ENCODE data around the gene CD151.

The CD151 gene

GRCh38 chr11:815675-816432 lies 16.9 kb upstream of the CD151 start:
- DNase-seq (ENCODE audit: low read depth in 2 of 2), result no peak

DNA sequence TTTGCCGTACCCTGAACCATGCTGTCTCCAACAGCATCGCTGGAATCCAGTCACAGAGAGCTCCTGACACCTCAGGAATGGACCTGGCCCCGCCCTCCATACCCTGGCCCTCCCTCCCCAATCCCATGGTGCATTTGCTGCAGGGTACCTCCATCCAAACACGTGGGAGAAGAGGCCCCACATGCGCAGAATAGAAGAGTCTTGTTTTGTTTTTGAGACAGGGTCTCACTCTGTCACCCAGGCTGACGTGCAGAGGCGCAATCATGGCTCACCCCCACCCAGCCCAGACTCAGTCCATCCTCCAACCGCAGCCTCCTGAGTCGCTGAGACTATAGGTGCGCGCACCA lies 16.3 kb upstream of the CD151 start:
- no peak for DNase-seq (ENCODE audit: low read depth in 2 of 2)

GRCh38 chr11:818396-819128 lies 14.2 kb upstream of the CD151 start, which contains the start of gene PNPLA2:
TSS of gene PNPLA2 (plus strand) at chr11:818914. CDS start at chr11:819719, 805 bp downstream.
- no peak for DNase-seq (ENCODE audit: low read depth in 2 of 2)

DNA sequence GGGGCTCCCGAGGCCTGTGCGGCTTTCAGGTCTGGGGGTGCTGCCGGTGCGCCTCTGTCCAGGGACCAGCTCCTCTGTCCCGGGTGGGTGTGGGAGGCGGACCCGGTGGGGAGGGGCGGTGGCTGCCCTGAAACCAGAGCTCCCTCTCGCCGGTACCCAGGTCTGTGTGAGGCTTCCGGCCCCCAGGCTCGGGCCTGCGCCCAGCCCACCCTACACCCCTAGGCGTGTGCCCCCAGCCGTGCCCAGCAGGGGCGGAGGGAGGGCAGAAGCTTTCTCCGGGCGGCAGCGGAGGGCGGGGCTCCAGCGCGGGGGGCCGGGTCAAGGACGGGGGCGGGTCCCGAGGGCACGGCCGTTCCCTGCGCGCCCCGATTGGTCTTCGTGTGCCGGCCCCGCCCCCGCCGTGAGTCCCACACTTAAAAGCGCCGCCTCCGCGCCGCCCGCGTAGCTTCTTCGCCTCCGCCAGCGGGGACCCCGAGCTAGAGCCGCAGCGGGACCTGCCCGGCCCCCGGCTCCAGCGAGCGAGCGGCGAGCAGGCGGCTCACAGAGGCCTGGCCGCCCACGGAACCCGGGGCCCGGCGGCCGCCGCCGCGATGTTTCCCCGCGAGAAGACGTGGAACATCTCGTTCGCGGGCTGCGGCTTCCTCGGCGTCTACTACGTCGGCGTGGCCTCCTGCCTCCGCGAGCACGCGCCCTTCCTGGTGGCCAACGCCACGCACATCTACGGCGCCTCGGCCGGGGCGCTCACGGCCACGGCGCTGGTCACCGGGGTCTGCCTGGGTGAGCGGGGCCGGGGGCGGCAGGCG lies 13.4 kb upstream of the CD151 start:
- DNase-seq (ENCODE audit: low read depth in 2 of 2), result peak; percentile 87 to 92

GRCh38 chr11:819943-820649 lies 12.7 kb upstream of the CD151 start:
- DNase-seq (ENCODE audit: low read depth in 2 of 2), result peak; percentile 87 to 89

DNA sequence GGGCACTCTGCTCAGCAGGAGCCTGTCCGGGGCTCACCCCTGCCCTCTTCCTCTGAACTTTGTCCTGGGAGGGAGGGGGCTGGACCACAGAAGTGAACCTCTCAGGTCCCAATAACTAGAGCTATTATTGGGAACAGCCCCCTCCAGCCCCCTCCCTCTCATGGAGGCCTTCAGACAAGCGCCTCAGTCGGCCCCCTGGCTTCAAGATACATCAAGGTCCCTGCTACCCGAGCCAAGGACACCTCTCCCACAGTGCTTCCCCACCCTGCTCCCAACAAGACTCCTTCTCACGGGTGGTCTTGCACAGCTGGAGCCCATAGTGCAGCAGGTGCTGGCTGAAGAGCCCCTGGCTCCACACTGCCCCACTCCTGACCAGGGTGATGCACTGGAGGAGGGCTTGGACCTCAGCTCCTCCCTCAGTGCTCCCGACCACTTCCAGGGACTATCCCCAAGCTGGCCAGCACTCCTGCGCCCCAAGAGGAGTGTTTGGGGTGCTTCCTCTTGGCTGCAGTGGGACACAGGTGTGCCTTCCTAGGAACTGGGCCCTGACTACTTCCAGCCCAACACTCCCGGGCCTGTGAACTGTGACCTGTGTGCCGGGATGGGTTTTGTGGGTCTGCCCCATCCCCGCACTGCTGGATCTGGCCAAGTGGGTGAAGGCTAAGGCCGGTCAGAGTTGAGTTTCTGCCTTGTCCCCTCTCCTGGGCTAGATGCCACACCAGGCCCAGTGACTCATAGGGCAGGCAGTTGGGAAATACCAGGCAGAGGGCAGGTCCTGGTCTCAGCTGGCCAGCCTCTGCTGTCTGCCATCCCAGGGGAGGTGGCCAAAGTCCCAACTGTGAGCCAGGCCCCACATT lies 11.9 kb upstream of the CD151 start:
- DNase-seq (ENCODE audit: low read depth in 2 of 2), result no peak

DNA sequence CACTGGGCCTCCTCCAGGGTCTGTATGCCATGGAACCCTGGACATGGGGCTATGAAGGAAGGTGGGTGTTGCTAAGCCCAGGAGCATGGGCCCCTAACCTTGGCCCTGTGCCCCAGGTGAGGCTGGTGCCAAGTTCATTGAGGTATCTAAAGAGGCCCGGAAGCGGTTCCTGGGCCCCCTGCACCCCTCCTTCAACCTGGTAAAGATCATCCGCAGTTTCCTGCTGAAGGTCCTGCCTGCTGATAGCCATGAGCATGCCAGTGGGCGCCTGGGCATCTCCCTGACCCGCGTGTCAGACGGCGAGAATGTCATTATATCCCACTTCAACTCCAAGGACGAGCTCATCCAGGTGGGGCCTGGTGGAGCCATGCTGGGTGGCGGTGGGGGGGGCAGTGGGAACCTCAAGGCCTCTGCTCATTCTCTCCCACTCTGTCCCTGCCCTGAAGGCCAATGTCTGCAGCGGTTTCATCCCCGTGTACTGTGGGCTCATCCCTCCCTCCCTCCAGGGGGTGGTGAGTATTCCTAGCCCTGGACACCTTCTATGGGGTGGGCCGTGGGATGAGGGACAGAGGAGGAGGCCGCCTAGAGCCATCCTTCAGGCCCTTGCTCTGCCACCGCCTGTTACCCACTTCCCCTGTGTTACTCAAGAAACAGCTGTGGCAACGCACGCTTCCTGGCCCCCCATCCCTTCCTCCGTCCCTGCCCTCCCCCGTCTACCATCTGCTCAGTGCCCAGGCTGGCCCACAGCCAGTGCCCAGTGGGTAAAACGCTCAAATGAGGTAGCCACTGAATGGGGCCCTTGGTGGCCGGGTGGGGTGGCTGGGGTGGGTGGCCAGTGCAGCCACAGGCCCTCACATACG lies 11.0 kb upstream of the CD151 start:
- DNase-seq (ENCODE audit: low read depth in 2 of 2), result no peak

- no peak for DNase-seq (ENCODE audit: low read depth in 2 of 2)
Observed at GRCh38 chr11:823441-824291, 9.1 kb upstream of the CD151 start.

GRCh38 chr11:824292-824880 lies 8.4 kb upstream of the CD151 start:
- no peak for DNase-seq (ENCODE audit: low read depth in 2 of 2)

- DNase-seq (ENCODE audit: low read depth in 2 of 2), result no peak
Observed at GRCh38 chr11:824942-825341, 7.8 kb upstream of the CD151 start.

- no peak for DNase-seq (ENCODE audit: low read depth in 2 of 2)
Observed at GRCh38 chr11:825366-826226, 7.2 kb upstream of the CD151 start.

DNA sequence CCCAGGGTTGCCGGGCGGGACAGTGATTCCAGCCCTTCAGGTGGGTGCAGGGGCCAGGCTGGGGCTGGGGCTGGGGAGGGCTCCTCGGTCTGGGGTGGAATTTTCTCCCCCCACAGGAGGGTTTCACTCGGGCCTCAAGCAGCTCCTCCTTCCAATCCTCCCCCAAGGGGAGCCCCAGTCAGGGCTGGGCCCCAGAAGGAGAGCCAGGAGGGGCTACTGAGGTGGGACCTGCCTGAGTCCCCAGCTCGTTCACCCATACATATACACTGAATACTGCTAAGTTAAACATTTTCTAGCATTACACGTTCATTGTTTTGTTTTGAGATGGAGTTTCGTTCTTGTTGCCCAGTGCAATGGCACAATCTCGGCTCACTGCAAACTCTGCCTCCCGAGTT lies 6.5 kb upstream of the CD151 start:
- no peak for DNase-seq (ENCODE audit: low read depth in 2 of 2)

GRCh38 chr11:826836-827145 lies 6.0 kb upstream of the CD151 start:
- DNase-seq (ENCODE audit: low read depth in 2 of 2), result no peak

DNA sequence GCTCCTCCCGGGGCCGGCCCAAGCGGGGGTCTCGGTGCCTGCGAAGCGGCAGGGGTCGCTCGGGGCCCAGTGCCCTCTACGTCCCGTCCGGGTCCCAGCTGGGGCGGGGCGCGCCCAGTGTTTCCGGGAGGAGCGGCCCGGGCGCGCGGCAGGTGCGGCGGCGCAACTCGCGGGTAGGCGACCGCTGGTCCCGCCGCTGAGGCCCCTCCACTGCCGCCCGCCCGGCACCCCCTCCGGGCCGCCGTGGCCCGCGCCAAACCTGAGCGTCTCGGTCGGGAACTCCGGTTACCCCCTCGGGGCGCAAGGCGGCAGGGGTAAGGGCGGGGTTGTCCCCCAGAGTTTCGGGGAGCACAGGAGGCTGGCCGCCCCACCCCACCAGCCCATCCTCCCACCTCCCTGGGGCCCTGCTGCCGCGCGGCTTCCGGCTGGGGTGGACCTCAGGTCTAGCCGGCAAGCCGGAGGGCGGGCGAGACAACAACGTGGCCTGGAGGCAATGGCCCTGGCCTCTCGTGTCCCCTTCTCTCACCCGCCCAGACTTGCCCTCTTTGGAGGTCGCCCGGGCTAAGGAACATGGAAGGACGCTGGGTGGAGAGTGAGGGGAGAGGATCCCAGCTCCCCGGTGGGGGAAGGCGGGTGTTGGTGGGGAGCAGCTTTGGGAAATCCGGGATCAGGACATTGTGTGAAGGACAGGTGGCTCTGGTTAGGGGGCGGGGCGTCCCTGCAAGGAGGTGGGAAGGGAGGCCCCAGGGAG lies 5.4 kb upstream of the CD151 start:
- DNase-seq (ENCODE audit: low read depth in 2 of 2), result no peak

DNA sequence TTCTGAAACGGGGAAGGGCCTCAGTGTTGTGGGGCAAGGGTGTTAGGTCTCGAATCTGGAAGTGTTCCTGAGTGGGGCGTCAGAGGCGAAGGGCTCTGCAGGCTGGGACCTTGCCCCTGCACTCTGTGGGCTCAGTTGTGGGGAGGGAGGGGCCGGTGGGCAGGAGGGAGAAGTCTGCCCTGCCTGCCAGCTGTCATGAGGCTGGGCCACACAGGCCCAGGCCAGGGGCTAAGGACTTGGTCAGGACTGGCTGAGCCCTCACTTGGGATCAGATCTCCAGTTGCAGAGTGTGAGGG lies 4.9 kb upstream of the CD151 start, which contains the start of gene CRACR2B:
CRACR2B (plus strand) TSS at position 23 of the 296 bp plus-strand sequence. CDS start 689 bp downstream, outside the sequence.
- DNase-seq (ENCODE audit: low read depth in 2 of 2), result no peak

GRCh38 chr11:828506-829175 lies 4.1 kb upstream of the CD151 start:
- DNase-seq (ENCODE audit: low read depth in 2 of 2), result no peak
